Progenitor cell of endocrine pancreas (in vitro differentiated cells): ENCODE measurements around the gene RCE1. TPM values are rescaled to one million over a fixed set of nuclear protein-coding genes. Genes with fewer than 3 reads are reported as not detected.

ENCODE experiments used
- DNase-seq: peaks from one replicate; pipeline ENCODE4 v3.0.0; 2021; ENCODE audit warnings: low spot score; ENCODE audit not compliant: unreplicated experiment
- H3K27ac Mint-ChIP-seq: 2 replicates; pipeline ENCODE4 v1.8.0; 2021; ENCODE audit warnings: mild to moderate bottlenecking, moderate library complexity, mixed read lengths
- H3K27me3 Mint-ChIP-seq: 2 replicates; pipeline ENCODE4 v1.8.0; 2021; ENCODE audit warnings: mixed read lengths
- H3K36me3 Mint-ChIP-seq: 2 replicates; pipeline ENCODE4 v1.8.0; 2022; ENCODE audit warnings: mixed read lengths; ENCODE audit not compliant: insufficient read depth
- H3K4me1 Mint-ChIP-seq: 2 replicates; pipeline ENCODE4 v1.8.0; 2021; ENCODE audit warnings: low read depth, mixed read lengths
- H3K4me3 Mint-ChIP-seq: 2 replicates; pipeline ENCODE4 v1.8.0; 2021; ENCODE audit warnings: low read depth, mild to moderate bottlenecking, moderate library complexity, mixed read lengths
- H3K9me3 Mint-ChIP-seq: 2 replicates; pipeline ENCODE4 v1.8.0; 2021; ENCODE audit warnings: low read depth, mixed read lengths
- CTCF ChIP-seq: fragments of 200-600 bp; sonication (generic); IDR thresholded peaks from one replicate; pipeline ENCODE4 v1.5.0; 2021; ENCODE audit warnings: antibody characterized with exemption, mild to moderate bottlenecking; ENCODE audit not compliant: unreplicated experiment
- total RNA-seq: library from RNA; stranded (reverse); gene quantifications from 2 replicates; pipeline ENCODE4 v1.2.1, GENCODE V29; 2021

The RCE1 gene
- total RNA-seq, 1 donor from 2014 or later = 33.3 TPM

DNA sequence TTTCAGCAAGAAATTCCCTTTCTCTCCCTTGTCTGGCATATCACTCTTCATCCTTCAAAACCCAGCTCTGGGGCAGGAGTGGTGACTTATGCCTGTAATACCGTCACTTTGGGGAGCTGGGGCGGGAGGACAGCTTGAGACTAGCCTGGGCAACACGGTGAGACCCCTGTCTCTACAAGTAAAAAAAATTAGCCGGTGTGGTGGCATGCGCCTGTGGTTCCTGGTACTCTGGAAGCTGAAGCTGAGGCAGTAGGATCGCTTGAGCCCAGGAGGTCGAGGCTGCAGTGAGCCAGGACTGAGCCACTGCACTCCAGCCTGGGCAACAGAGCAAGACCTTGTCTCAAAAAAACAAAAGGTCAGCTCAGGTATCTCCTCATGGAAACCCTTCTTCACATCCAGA is 1.4 kb upstream of the RCE1 start:
- no peak for TF ChIP-seq CTCF
- Mint-ChIP-seq H3K4me1 (peaks cover 15% of the 10 kb centered on the region), H3K36me3 (peaks cover 6% of the 10 kb centered on the region), H3K27ac (peak overlapping the region; percentile 97), H3K9me3 (no peaks in the 10 kb centered on the region), H3K4me3 (peak overlapping the region; percentile 92), H3K27me3 (no peaks in the 10 kb centered on the region)
- DNase-seq = no peak

DNA sequence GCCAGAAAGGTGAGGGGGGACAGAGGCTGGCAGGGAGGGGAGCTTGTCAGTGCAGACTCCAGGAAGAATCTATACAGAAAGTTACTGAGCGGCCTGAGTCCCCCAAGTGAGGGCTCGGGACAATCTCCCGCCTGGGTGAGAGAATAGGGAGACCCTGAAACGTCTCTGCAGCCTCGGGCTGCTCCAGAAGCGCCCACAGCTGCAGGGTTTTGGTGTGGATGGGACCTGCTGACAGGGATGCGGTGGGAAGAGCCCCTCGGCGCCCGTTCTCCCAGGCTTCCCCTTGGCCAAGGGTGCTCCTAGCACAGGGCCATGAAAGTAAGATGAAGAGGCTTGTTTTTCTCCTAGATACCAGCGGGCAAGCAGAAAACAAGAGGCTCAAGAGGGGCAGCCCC is 743 bp upstream of the RCE1 start:
- Mint-ChIP-seq H3K27ac (peak overlapping the region; percentile 97), H3K27me3 (no peaks in the 10 kb centered on the region), H3K4me1 (peaks cover 15% of the 10 kb centered on the region), H3K9me3 (no peaks in the 10 kb centered on the region), H3K4me3 (peak overlapping the region; percentile 92), H3K36me3 (peaks cover 6% of the 10 kb centered on the region)
- TF ChIP-seq CTCF = no peak
- DNase-seq = no peak

- H3K4me3 Mint-ChIP-seq = peak overlapping the region; percentile 92
- no peaks in the 10 kb centered on the region for H3K27me3 Mint-ChIP-seq
- peak overlapping the region; percentile 90 for H3K27ac Mint-ChIP-seq
- H3K9me3 Mint-ChIP-seq = no peaks in the 10 kb centered on the region
- TF ChIP-seq CTCF = no peak
- peaks cover 6% of the 10 kb centered on the region for H3K36me3 Mint-ChIP-seq
- peaks cover 15% of the 10 kb centered on the region for H3K4me1 Mint-ChIP-seq
- no peak for DNase-seq
Observed at GRCh38 chr11:66843776-66844495, 695 bp downstream of the RCE1 start.

GRCh38 chr11:66844496-66845142 is 1.4 kb downstream of the RCE1 start:
- Mint-ChIP-seq H3K27ac (peak overlapping the region; percentile 24), H3K4me1 (peaks cover 15% of the 10 kb centered on the region), H3K4me3 (peak overlapping the region; percentile 92), H3K36me3 (peaks cover 6% of the 10 kb centered on the region), H3K9me3 (no peaks in the 10 kb centered on the region), H3K27me3 (no peaks in the 10 kb centered on the region)
- no peak for TF ChIP-seq CTCF
- no peak for DNase-seq

- Mint-ChIP-seq H3K9me3 (no peaks in the 10 kb centered on the region), H3K27me3 (no peaks in the 10 kb centered on the region), H3K27ac (peak overlapping the region; percentile 24), H3K4me1 (peaks cover 15% of the 10 kb centered on the region), H3K4me3 (peak overlapping the region; percentile 92), H3K36me3 (peaks cover 5% of the 10 kb centered on the region)
- DNase-seq = no peak
- no peak for TF ChIP-seq CTCF
Observed at GRCh38 chr11:66845143-66845875, 2.1 kb downstream of the RCE1 start.
